HG03460 (cell line): Measurements from ENCODE around the gene P2RY14.
A peak's percentile ranks its signal among the peaks of the same experiment; 100 is the strongest.

Experiments used
- ATAC-seq: cut with Tn5 transposase; IDR thresholded peaks from one replicate; pipeline ENCODE4 v1.9.1; 2021; ENCODE audit not compliant: unreplicated experiment

Gene P2RY14

GRCh38 chr3:151218136-151218535, 60.2 kb downstream of the P2RY14 start:
- no peak for ATAC-seq

GRCh38 chr3:151216641-151217607, 61.4 kb downstream of the P2RY14 start:
- ATAC-seq, result no peak

- ATAC-seq, result no peak
These were observed 63.9 kb downstream of the P2RY14 start for GRCh38 chr3:151214459-151214858.

GRCh38 chr3:151213881-151214280, 64.5 kb downstream of the P2RY14 start:
- no peak for ATAC-seq

GRCh38 chr3:151213151-151213550, 65.2 kb downstream of the P2RY14 start:
- no peak for ATAC-seq

- peak; percentile 78 for ATAC-seq
These were observed 67.5 kb downstream of the P2RY14 start for GRCh38 chr3:151210676-151211381.

GRCh38 chr3:151209654-151210053, 68.7 kb downstream of the P2RY14 start:
- ATAC-seq, result no peak

GRCh38 chr3:151206201-151206600, 72.1 kb downstream of the P2RY14 start:
- ATAC-seq, result no peak

- ATAC-seq, result no peak
These were observed 72.9 kb downstream of the P2RY14 start for GRCh38 chr3:151205482-151205881.

GRCh38 chr3:151204530-151205402, 73.6 kb downstream of the P2RY14 start:
- ATAC-seq, result no peak

GRCh38 chr3:151203051-151203420, 75.3 kb downstream of the P2RY14 start, which contains the start of gene GPR171:
TSS of gene GPR171 (minus strand) at chr3:151203216. CDS start at chr3:151199386, 3,830 bp downstream.
- peak; percentile 88 for ATAC-seq

- ATAC-seq, result no peak
These were observed 77.2 kb downstream of the P2RY14 start for GRCh38 chr3:151201051-151201730.

- no peak for ATAC-seq
These were observed 77.8 kb downstream of the P2RY14 start for GRCh38 chr3:151200586-151200985.

- no peak for ATAC-seq
These were observed 78.5 kb downstream of the P2RY14 start for GRCh38 chr3:151199554-151200438.

GRCh38 chr3:151198849-151199248, 79.5 kb downstream of the P2RY14 start:
- no peak for ATAC-seq

GRCh38 chr3:151197981-151198767, 80.2 kb downstream of the P2RY14 start:
- no peak for ATAC-seq

- no peak for ATAC-seq
These were observed 81.1 kb downstream of the P2RY14 start for GRCh38 chr3:151197228-151197627.

GRCh38 chr3:151196434-151196833, 81.9 kb downstream of the P2RY14 start:
- ATAC-seq, result no peak

GRCh38 chr3:151195826-151196225, 82.5 kb downstream of the P2RY14 start:
- ATAC-seq, result no peak
